ENCODE data around the gene ANKRD37.

ANKRD37 gene

DNA sequence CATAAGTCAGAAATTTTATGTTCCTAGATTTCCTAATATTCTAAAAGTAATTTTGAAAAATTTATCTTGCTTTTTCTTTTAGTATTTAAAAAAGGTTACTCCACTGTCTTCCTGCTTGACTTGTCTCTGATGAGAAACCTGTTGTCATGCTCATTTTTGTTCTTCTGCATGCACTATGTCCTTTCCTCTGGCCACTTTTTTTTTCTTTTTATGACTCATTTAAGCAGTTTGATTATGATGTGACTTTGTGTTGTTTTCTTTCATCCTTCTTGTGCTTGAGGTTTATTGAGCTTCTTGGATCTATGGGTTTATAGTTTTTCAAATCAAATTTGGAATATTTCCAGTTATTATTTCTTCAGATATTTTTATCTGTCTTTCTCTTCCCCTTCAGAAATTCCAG lies 41.2 kb downstream of the ANKRD37 start:
- no peak for ATAC-seq
- TF ChIP-seq, protein P1, sequence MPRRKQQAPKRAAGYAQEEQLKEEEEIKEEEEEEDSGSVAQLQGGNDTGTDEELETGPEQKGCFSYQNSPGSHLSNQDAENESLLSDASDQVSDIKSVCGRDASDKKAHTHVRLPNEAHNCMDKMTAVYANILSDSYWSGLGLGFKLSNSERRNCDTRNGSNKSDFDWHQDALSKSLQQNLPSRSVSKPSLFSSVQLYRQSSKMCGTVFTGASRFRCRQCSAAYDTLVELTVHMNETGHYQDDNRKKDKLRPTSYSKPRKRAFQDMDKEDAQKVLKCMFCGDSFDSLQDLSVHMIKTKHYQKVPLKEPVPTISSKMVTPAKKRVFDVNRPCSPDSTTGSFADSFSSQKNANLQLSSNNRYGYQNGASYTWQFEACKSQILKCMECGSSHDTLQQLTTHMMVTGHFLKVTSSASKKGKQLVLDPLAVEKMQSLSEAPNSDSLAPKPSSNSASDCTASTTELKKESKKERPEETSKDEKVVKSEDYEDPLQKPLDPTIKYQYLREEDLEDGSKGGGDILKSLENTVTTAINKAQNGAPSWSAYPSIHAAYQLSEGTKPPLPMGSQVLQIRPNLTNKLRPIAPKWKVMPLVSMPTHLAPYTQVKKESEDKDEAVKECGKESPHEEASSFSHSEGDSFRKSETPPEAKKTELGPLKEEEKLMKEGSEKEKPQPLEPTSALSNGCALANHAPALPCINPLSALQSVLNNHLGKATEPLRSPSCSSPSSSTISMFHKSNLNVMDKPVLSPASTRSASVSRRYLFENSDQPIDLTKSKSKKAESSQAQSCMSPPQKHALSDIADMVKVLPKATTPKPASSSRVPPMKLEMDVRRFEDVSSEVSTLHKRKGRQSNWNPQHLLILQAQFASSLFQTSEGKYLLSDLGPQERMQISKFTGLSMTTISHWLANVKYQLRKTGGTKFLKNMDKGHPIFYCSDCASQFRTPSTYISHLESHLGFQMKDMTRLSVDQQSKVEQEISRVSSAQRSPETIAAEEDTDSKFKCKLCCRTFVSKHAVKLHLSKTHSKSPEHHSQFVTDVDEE (CRISPR knock-in tag; IDR thresholded peaks at IDR 0.05) = no peak
- TF ChIP-seq, protein P2, sequence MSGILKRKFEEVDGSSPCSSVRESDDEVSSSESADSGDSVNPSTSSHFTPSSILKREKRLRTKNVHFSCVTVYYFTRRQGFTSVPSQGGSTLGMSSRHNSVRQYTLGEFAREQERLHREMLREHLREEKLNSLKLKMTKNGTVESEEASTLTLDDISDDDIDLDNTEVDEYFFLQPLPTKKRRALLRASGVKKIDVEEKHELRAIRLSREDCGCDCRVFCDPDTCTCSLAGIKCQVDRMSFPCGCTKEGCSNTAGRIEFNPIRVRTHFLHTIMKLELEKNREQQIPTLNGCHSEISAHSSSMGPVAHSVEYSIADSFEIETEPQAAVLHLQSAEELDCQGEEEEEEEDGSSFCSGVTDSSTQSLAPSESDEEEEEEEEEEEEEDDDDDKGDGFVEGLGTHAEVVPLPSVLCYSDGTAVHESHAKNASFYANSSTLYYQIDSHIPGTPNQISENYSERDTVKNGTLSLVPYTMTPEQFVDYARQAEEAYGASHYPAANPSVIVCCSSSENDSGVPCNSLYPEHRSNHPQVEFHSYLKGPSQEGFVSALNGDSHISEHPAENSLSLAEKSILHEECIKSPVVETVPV (CRISPR knock-in tag; IDR thresholded peaks at IDR 0.05) = no peak
- TF ChIP-seq ARNTL (CRISPR knock-in tag; IDR thresholded peaks at IDR 0.05; ENCODE audit: borderline replicate concordance, low read depth) (no peak), ESRRG (CRISPR knock-in tag; IDR thresholded peaks at IDR 0.05) (no peak), ZC3H10 (CRISPR knock-in tag; IDR thresholded peaks at IDR 0.05) (no peak), ZNF565 (CRISPR knock-in tag; conservative IDR thresholded peaks at IDR 0.05; ENCODE audit: low read depth) (no peak), TCF4 (CRISPR knock-in tag; IDR thresholded peaks at IDR 0.05; ENCODE audit: borderline replicate concordance) (no peak), ISL1 (CRISPR knock-in tag; IDR thresholded peaks at IDR 0.05) (no peak), ZFP3 (CRISPR knock-in tag; IDR thresholded peaks at IDR 0.05) (no peak), SNAI2 (CRISPR knock-in tag; IDR thresholded peaks at IDR 0.05) (no peak), GLIS3 (CRISPR knock-in tag; IDR thresholded peaks at IDR 0.05) (no peak), ZFP30 (CRISPR knock-in tag; IDR thresholded peaks at IDR 0.05) (no peak), ZNF8 (CRISPR knock-in tag; IDR thresholded peaks at IDR 0.05) (no peak), CSDC2 (CRISPR knock-in tag; IDR thresholded peaks at IDR 0.05) (no peak), TOX (CRISPR knock-in tag; IDR thresholded peaks at IDR 0.05; ENCODE audit: borderline replicate concordance) (no peak), RARB (CRISPR knock-in tag; IDR thresholded peaks at IDR 0.05) (no peak)
- TF ChIP-seq, protein P3, sequence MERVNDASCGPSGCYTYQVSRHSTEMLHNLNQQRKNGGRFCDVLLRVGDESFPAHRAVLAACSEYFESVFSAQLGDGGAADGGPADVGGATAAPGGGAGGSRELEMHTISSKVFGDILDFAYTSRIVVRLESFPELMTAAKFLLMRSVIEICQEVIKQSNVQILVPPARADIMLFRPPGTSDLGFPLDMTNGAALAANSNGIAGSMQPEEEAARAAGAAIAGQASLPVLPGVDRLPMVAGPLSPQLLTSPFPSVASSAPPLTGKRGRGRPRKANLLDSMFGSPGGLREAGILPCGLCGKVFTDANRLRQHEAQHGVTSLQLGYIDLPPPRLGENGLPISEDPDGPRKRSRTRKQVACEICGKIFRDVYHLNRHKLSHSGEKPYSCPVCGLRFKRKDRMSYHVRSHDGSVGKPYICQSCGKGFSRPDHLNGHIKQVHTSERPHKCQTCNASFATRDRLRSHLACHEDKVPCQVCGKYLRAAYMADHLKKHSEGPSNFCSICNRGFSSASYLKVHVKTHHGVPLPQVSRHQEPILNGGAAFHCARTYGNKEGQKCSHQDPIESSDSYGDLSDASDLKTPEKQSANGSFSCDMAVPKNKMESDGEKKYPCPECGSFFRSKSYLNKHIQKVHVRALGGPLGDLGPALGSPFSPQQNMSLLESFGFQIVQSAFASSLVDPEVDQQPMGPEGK (CRISPR knock-in tag; IDR thresholded peaks at IDR 0.05; ENCODE audit: borderline replicate concordance) = no peak

DNA sequence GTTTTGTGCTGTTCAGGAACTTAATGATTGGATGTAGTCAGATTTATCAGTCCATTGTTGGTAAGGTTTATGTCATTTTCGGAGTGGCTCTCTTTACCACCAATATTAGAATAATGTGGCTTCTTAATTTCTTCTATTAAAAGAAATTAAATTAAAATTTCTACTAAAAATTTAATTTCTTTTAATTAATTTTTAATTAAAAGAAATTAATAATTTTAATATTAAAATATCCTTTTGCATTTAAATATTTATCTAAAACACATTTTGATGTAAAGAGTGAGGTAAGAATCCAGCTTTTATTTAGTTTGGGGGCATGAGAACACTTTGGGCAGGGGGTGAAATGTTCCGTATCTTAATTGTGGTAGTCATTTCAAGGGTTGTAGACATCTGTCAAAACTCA lies 44.8 kb downstream of the ANKRD37 start:
- no peak for TF ChIP-seq ISL1 (CRISPR knock-in tag; IDR thresholded peaks at IDR 0.05)
- no peak for TF ChIP-seq ZNF70 (CRISPR knock-in tag; IDR thresholded peaks at IDR 0.05)
- TF ChIP-seq, protein P4, sequence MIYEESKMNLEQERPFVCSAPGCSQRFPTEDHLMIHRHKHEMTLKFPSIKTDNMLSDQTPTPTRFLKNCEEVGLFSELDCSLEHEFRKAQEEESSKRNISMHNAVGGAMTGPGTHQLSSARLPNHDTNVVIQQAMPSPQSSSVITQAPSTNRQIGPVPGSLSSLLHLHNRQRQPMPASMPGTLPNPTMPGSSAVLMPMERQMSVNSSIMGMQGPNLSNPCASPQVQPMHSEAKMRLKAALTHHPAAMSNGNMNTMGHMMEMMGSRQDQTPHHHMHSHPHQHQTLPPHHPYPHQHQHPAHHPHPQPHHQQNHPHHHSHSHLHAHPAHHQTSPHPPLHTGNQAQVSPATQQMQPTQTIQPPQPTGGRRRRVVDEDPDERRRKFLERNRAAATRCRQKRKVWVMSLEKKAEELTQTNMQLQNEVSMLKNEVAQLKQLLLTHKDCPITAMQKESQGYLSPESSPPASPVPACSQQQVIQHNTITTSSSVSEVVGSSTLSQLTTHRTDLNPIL (CRISPR knock-in tag; IDR thresholded peaks at IDR 0.05; ENCODE audit: low read depth) = no peak
- TF ChIP-seq SNAI2 (CRISPR knock-in tag; IDR thresholded peaks at IDR 0.05) = no peak
- no peak for TF ChIP-seq TCF4 (CRISPR knock-in tag; IDR thresholded peaks at IDR 0.05; ENCODE audit: borderline replicate concordance)
- TF ChIP-seq OSR1 (CRISPR knock-in tag; IDR thresholded peaks at IDR 0.05) = no peak
- TF ChIP-seq, protein P2 (CRISPR knock-in tag; IDR thresholded peaks at IDR 0.05) = no peak
- TF ChIP-seq TOX (CRISPR knock-in tag; IDR thresholded peaks at IDR 0.05; ENCODE audit: borderline replicate concordance) = no peak
- ATAC-seq = no peak

DNA sequence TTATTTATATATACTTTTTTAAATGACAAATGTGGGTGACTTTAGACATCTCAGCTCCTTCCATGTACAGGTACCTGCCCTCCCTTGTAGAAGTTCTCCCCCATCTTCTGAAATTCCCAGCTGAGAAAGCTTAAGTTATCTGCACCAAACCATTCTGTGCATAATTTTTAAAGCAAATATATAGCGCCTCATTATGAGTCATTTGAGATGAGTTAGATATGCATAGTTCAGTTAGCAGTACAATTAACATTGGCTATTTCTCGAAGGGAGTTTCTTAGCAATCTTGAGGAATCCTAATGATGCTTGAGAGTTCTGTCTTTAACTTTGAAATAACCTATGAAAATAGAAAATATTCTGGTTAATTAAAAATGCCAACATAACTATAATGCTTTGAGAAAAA lies 48.6 kb downstream of the ANKRD37 start:
- ATAC-seq = no peak

More for the DNA sequence above, 48.6 kb downstream of the ANKRD37 start:
- TF ChIP-seq ZNF8 (CRISPR knock-in tag; IDR thresholded peaks at IDR 0.05) = no peak
- TF ChIP-seq, protein P5, sequence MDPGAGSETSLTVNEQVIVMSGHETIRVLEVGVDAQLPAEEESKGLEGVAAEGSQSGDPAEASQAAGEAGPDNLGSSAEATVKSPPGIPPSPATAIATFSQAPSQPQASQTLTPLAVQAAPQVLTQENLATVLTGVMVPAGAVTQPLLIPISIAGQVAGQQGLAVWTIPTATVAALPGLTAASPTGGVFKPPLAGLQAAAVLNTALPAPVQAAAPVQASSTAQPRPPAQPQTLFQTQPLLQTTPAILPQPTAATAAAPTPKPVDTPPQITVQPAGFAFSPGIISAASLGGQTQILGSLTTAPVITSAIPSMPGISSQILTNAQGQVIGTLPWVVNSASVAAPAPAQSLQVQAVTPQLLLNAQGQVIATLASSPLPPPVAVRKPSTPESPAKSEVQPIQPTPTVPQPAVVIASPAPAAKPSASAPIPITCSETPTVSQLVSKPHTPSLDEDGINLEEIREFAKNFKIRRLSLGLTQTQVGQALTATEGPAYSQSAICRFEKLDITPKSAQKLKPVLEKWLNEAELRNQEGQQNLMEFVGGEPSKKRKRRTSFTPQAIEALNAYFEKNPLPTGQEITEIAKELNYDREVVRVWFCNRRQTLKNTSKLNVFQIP (CRISPR knock-in tag; IDR thresholded peaks at IDR 0.05; ENCODE audit: borderline replicate concordance, low read depth) = no peak
- TF ChIP-seq TCF4 (CRISPR knock-in tag; IDR thresholded peaks at IDR 0.05; ENCODE audit: borderline replicate concordance) = no peak
- no peak for TF ChIP-seq OSR1 (CRISPR knock-in tag; IDR thresholded peaks at IDR 0.05)
- TF ChIP-seq, protein P3 (CRISPR knock-in tag; IDR thresholded peaks at IDR 0.05; ENCODE audit: borderline replicate concordance) = no peak
- TF ChIP-seq RARB (CRISPR knock-in tag; IDR thresholded peaks at IDR 0.05) = no peak
- TF ChIP-seq TOX (CRISPR knock-in tag; IDR thresholded peaks at IDR 0.05; ENCODE audit: borderline replicate concordance) = no peak
- TF ChIP-seq CSDC2 (CRISPR knock-in tag; IDR thresholded peaks at IDR 0.05) = no peak
- TF ChIP-seq ISL1 (CRISPR knock-in tag; IDR thresholded peaks at IDR 0.05) = no peak
- no peak for TF ChIP-seq ESRRG (CRISPR knock-in tag; IDR thresholded peaks at IDR 0.05)
- no peak for TF ChIP-seq ZFP30 (CRISPR knock-in tag; IDR thresholded peaks at IDR 0.05)
- no peak for TF ChIP-seq ARNTL (CRISPR knock-in tag; IDR thresholded peaks at IDR 0.05; ENCODE audit: borderline replicate concordance, low read depth)
- TF ChIP-seq, protein P4 (CRISPR knock-in tag; IDR thresholded peaks at IDR 0.05; ENCODE audit: low read depth) = no peak
- TF ChIP-seq SNAI2 (CRISPR knock-in tag; IDR thresholded peaks at IDR 0.05) = no peak
- no peak for TF ChIP-seq GLIS3 (CRISPR knock-in tag; IDR thresholded peaks at IDR 0.05)
- TF ChIP-seq ZNF70 (CRISPR knock-in tag; IDR thresholded peaks at IDR 0.05) = no peak
- TF ChIP-seq ZNF565 (CRISPR knock-in tag; conservative IDR thresholded peaks at IDR 0.05; ENCODE audit: low read depth) = no peak
